NCI-H226 (cell line): ENCODE results near the gene MCC.

ENCODE experiments used
- DNase-seq: peaks from one replicate; pipeline ENCODE4 v3.0.0-alpha.2; 2015

The MCC gene

GRCh38 chr5:113062869-113063508 lies 425.3 kb downstream of the MCC start:
- no peak for DNase-seq

- DNase-seq: peak; percentile 33
Observed at GRCh38 chr5:113061846-113062780, 426.1 kb downstream of the MCC start.

GRCh38 chr5:113060408-113061025 lies 427.7 kb downstream of the MCC start:
- DNase-seq: no peak

GRCh38 chr5:113059232-113060040 lies 428.8 kb downstream of the MCC start:
- peak; percentile 28 for DNase-seq

GRCh38 chr5:113058706-113059226 lies 429.5 kb downstream of the MCC start:
- DNase-seq: no peak

- no peak for DNase-seq
Observed at GRCh38 chr5:113058269-113058668, 430.0 kb downstream of the MCC start.

DNA sequence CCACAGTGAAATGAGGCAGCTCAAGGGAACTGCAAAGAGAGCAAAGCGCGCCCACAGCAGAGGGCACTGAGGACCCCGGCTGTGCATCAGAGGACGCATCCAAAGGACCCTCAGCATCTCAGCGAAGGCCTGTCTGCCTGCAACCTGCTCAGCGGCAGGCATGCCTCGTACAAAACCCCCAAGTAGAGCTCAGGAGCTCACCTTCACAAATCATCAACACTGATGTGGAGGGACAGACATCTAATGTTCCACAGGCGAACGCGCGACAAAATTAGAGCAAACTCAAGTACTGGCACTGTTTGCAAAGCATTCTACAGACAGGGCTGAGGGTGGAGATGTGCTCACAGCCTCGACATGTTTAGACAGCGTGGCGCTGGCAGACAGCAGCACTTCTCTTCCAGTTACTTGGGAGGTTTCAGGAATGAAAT lies 430.7 kb downstream of the MCC start:
- DNase-seq: no peak

- DNase-seq: no peak
Observed at GRCh38 chr5:113056988-113057387, 431.3 kb downstream of the MCC start.

DNA sequence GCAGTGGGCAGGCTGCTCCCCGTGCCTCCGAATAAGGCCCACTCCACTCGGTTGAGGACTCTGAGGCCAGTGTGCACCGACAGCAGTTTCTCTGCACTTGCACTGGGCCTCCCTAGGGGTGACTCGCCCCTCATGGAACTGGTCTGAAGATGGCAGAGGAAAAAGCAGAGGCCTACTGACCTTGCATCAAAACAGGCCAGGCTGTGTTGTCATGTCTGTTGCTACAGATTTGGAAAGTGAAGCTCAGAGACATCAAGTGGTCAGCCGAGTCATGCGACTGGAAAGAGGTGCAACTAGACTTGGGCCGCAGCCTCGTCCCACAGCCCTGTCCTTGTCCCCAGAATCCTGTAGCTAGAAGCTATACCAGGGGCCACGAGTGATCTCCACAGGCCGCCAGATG lies 433.4 kb downstream of the MCC start:
- DNase-seq: no peak

GRCh38 chr5:113053511-113053995 lies 434.7 kb downstream of the MCC start:
- peak; percentile 92 for DNase-seq

- DNase-seq: no peak
Observed at GRCh38 chr5:113052041-113052795, 436.0 kb downstream of the MCC start.

DNA sequence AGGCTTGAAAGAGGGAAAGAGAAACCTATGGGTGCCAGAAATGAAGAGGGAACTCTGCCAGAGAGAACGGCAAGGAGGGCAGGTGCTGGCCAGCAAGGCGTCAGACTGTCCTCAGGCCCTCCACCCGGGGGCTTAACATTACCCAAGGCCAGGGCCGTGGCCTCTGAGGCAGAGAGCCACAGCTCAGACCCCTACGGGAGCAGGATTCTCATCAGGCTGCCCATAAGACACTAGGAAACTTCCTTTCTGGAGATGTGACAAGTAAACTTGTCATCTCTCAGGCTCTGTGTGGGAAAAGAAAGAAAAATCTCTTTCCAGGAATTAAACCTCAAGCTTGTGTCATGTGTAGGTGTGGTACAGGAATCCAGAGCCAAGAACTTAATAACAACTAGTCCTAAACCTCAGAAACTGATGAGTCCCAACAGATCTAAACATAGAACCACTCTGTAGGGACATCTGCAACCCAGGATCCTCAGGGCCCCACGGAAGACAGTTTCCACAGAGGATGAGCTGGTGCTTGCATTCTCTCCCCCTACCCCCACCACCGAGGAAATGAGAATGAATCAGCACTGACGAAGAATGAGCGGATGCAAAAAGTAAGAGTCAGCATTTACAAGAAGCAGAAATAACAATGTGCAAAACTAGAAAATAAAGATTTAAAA lies 437.4 kb downstream of the MCC start:
- DNase-seq: peak; percentile 56

DNA sequence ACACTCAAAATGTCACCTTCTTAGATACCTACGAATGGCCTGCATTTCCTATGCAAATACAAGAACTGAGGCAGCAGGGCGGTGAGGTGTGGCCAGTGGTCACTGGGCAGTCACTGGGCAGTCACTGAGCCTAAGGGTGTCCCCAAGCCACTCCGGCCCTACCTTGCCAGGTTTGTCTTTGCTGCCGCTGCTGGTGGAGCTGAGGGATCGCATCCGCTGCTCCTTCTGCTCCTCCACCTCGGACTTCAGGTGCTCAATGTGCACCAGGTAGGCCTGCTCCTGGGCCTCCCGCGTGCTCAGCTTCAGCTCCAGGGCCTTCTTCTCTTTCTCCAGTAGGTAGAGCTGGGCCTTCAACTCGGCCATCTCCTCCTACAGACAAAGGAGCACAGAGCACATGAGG lies 439.3 kb downstream of the MCC start:
- DNase-seq: no peak

GRCh38 chr5:113047733-113048652 lies 440.3 kb downstream of the MCC start:
- DNase-seq: peak; percentile 90

DNA sequence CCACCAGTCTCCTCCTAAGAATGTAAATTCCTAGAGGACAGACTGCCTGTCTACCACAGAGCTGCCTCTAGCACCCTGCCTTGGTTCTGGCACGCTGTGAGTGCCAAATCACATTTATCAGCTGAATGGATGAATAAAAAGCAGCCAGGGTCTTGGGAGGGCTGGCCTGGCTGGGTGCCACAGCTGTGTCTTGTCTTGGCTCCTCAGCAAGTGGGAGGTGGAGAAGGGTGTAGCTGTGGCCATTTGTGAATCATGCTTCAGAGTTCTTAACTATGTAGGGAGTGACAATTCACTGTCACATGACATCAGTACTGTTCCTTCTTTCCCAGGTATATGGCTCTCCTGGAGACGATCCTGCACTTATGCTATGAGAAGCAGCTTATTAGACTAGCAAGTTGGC lies 441.0 kb downstream of the MCC start:
- DNase-seq: peak; percentile 90

DNA sequence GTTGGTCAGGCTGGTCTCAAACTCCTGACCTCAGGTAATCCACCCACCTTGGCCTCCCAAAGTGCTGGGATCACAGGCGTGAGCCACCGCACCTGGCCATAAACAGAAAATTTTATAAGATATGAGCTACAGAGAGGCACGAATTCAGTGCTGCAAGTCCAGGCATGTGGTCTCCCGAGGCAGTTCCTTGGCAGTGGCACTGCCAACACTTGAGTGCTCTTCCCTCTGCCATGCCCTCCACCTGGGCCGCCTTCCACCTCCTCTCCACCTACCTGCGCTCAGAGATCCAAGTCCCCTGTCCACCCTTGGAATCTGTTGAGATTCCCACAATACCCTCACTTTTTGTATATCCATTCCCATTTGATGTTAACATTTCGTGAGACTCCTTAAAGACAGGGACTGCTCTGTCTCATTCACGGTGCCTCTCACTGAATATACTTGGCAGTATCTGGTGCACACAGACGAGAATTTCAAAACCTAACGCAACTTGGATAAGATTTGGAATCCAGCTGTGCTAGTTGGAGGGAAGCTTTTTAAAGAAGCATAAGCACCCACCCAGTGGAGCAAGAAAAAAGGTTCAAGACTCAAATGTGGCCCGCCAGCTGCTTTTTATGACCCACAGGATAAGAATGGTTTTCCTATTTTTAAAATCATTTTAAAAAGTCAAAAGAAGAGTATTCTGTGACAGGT lies 443.3 kb downstream of the MCC start:
- no peak for DNase-seq

GRCh38 chr5:113043491-113043931 lies 444.7 kb downstream of the MCC start:
- no peak for DNase-seq

DNA sequence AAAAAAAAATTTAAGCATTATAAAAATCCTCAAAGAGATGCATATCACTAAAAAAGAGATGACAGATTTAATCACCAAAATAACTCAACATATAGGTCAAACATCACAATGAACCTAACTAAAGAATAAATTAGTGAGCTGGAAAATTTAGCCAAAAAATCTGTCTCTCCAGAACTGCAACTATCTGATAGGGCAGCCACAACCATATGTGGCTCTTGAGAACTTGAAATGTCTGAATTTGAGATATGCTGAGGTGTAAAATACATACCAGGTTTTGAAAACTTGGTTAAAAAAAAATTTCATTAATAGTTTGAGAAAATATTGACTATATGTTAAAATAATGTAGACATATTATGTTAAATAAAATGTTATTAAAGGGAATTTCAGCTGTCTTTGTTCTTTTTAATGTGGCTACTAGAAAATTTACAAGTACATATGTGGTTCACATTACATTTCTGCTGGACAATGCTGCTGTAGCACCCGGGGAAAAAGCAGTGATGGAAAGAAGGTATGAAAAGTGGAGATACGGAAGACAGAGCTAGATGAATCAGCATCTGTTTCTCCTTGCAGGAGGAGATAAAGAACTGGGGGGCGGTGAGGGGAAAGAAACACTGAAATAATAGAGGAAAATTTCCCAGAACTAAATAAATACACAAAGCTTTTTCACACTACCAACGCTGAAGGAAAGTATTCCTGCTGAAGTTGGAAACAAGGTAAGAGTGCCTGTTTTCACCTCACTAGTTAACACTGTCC lies 445.6 kb downstream of the MCC start:
- no peak for DNase-seq
